ENCODE data around the gene PDX1. TPM values are rescaled to one million over a fixed set of nuclear protein-coding genes. Genes with fewer than 3 reads are reported as not detected.
A peak's percentile ranks its signal among the peaks of the same experiment; 100 is the strongest.

The PDX1 gene
- polyA plus RNA-seq, 3 donors, result not detected

DNA sequence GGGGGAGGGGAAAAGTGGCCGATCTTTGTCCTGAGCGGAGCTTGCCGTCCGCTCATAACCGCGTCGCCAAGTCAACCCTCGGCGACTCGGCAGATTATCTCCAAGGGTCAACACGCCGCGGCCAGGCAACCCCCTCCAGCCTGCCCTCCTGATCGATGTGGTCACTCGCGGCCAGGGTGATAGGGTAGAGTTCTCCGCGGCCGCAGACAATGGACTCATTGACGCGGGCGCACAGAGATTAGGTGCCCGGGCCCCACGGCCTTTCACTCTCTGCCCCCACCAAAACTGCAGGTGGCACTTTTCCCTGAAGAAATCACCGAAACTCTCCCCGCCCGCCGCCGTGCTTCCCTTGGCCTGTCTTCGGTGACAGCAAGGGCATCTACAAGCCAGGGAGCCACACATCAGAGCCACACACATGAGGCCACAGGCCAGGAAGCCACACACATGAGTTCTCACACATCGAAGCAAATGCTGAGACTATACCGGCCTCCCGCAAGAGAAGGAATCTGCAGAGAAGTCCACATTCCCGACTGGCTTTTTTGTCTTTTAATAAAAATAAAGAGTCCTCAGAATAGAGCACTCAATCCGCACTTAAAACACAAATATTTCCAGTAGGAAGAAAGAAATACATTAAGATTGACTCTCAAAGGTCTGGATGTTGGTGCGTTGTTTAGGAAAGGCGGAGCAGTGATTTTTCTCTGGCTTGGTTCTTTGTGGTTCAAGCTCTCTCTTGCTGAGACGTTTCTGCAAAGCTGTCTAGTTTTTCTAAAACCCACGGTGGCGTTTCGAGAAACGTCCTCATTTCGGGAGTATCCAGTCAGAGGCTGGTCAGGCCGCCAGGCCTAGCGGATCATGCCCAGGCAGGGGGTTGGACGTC is 1.5 kb upstream of the PDX1 start:
- H2AFZ ChIP-seq (ENCODE audit: insufficient read depth, low read depth, low read length, poor library complexity, severe bottlenecking), result no peak overlapping the region
- DNase-seq, result no peak
- H3K27ac Mint-ChIP-seq, result no peak overlapping the region
- H4K20me1 ChIP-seq (ENCODE audit: insufficient read depth, low read length), result no peaks in the 10 kb centered on the region
- no peaks in the 10 kb centered on the region for H3K79me2 ChIP-seq (ENCODE audit: insufficient read depth, low read length)
- 10% methylated on average over 42 of the region's 46 CpGs for WGBS (ENCODE audit: insufficient coverage)
- H3K9me3 ChIP-seq (replicated peaks in 1 of 2; ENCODE audit: control insufficient read depth in 1 of 2, insufficient read depth in 1 of 2, low read length in 2 of 2), result peaks cover 0 to 39% of the 10 kb centered on the region in 2 donors
- H3K36me3 ChIP-seq (replicated peaks in 1 of 2; ENCODE audit: control insufficient read depth in 1 of 2, insufficient read depth in 2 of 2, low read length in 2 of 2), result no peaks in the 10 kb centered on the region
- H3K27me3 Mint-ChIP-seq (ENCODE audit: low read depth in 3 of 3), result peaks cover 92 to 97% (median 96%) of the 10 kb centered on the region in 3 donors
- peaks cover 24% of the 10 kb centered on the region for H3K4me1 Mint-ChIP-seq
- TF ChIP-seq, protein P1, sequence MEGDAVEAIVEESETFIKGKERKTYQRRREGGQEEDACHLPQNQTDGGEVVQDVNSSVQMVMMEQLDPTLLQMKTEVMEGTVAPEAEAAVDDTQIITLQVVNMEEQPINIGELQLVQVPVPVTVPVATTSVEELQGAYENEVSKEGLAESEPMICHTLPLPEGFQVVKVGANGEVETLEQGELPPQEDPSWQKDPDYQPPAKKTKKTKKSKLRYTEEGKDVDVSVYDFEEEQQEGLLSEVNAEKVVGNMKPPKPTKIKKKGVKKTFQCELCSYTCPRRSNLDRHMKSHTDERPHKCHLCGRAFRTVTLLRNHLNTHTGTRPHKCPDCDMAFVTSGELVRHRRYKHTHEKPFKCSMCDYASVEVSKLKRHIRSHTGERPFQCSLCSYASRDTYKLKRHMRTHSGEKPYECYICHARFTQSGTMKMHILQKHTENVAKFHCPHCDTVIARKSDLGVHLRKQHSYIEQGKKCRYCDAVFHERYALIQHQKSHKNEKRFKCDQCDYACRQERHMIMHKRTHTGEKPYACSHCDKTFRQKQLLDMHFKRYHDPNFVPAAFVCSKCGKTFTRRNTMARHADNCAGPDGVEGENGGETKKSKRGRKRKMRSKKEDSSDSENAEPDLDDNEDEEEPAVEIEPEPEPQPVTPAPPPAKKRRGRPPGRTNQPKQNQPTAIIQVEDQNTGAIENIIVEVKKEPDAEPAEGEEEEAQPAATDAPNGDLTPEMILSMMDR (IDR thresholded peaks at IDR 0.05), result no peak
- H3K4me3 ChIP-seq (replicated peaks in 1 of 3; ENCODE audit: low read depth in 2 of 3, low read length in 3 of 3), result no peak overlapping the region
- H3K4me1 ChIP-seq (ENCODE audit: control insufficient read depth in 1 of 2, insufficient read depth in 2 of 2, low read length in 2 of 2), result peaks cover 22 to 27% of the 10 kb centered on the region in 2 donors
- intact Hi-C loops (cut with micrococcal nuclease), result no loop called here
- peak overlapping the region in 1 of 2 donors; percentile 77 for H3K4me3 Mint-ChIP-seq
- no peak overlapping the region for H3K27ac ChIP-seq (ENCODE audit: low read depth in 1 of 2, low read length in 2 of 2)
- peaks cover 87 to 95% of the 10 kb centered on the region in 2 donors for H3K27me3 ChIP-seq (ENCODE audit: control insufficient read depth in 2 of 2, insufficient read depth in 2 of 2, low read length in 2 of 2)
- H3K4me2 ChIP-seq (replicated peaks; ENCODE audit: extremely low read depth, low read length, poor library complexity, severe bottlenecking), result no peak overlapping the region
- H3K9ac ChIP-seq (ENCODE audit: insufficient read depth, low read length, poor library complexity, severe bottlenecking), result no peak overlapping the region
- H3K36me3 Mint-ChIP-seq, result peaks cover 4 to 5% of the 10 kb centered on the region in 2 donors
- peaks cover 0 to 28% (median 13%) of the 10 kb centered on the region in 7 donors for H3K9me3 Mint-ChIP-seq

DNA sequence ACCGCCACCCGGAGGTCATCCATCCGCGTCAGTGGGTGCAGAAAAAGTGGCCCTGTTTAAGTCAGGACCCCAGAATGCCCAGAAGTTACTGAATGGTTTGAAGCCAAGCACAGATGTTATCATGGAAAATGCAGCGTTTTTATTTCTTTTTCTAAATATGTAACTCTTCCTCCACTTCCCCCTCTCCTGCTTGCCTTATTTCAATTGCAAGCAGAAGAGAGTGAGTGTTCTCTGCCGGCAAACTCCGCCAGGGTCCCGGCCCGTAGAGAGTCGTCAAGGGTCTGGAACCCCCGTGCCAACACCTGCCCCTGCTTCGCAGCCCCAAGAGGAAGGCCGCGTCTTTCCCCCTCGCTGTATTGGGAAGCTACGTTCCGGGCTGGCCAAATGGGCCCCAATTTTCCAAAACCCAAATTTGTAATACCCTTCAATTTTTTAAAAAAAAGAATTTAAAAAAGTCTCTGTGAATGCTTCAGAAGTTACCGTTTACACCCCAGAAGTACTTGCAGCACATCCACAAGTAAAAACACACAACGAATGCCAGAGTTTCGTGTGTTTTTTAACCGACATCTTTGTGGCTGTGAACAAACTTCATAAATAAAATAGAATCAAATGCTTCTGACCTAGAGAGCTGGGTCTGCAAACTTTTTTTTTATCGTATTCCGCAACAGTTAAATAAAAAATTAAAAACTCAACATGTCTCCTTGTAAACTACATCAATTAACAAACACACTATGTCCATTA is 712 bp upstream of the PDX1 start:
- peak overlapping the region; percentile 59 for H2AFZ ChIP-seq (ENCODE audit: insufficient read depth, low read depth, low read length, poor library complexity, severe bottlenecking)
- Mint-ChIP-seq H3K27ac (no peak overlapping the region), H3K36me3 (peaks cover 4 to 5% of the 10 kb centered on the region in 2 donors), H3K4me1 (peaks cover 24% of the 10 kb centered on the region), H3K9me3 (peaks cover 0 to 28% (median 13%) of the 10 kb centered on the region in 7 donors), H3K27me3 (ENCODE audit: low read depth in 3 of 3) (peaks cover 93 to 100% (median 96%) of the 10 kb centered on the region in 3 donors), H3K4me3 (peak overlapping the region in 1 of 2 donors; percentile 77)
- H3K4me3 ChIP-seq (replicated peaks in 1 of 3; ENCODE audit: low read depth in 2 of 3, low read length in 3 of 3), result no peak overlapping the region
- TF ChIP-seq, protein P1 (IDR thresholded peaks at IDR 0.05), result no peak
- H3K9me3 ChIP-seq (replicated peaks in 1 of 2; ENCODE audit: control insufficient read depth in 1 of 2, insufficient read depth in 1 of 2, low read length in 2 of 2), result peaks cover 0 to 45% of the 10 kb centered on the region in 2 donors
- no peak overlapping the region for H3K27ac ChIP-seq (ENCODE audit: low read depth in 1 of 2, low read length in 2 of 2)
- no peak for DNase-seq
- H3K4me1 ChIP-seq (ENCODE audit: control insufficient read depth in 1 of 2, insufficient read depth in 2 of 2, low read length in 2 of 2), result peaks cover 22 to 27% of the 10 kb centered on the region in 2 donors
- no peak overlapping the region for H3K4me2 ChIP-seq (replicated peaks; ENCODE audit: extremely low read depth, low read length, poor library complexity, severe bottlenecking)
- no peak overlapping the region for H3K9ac ChIP-seq (ENCODE audit: insufficient read depth, low read length, poor library complexity, severe bottlenecking)
- no peaks in the 10 kb centered on the region for H4K20me1 ChIP-seq (ENCODE audit: insufficient read depth, low read length)
- peaks cover 86 to 95% of the 10 kb centered on the region in 2 donors for H3K27me3 ChIP-seq (ENCODE audit: control insufficient read depth in 2 of 2, insufficient read depth in 2 of 2, low read length in 2 of 2)
- WGBS (ENCODE audit: insufficient coverage), result 13% methylated on average over 15 of the region's 23 CpGs
- intact Hi-C loops (cut with micrococcal nuclease), result no loop called here
- no peaks in the 10 kb centered on the region for H3K79me2 ChIP-seq (ENCODE audit: insufficient read depth, low read length)
- no peaks in the 10 kb centered on the region for H3K36me3 ChIP-seq (replicated peaks in 1 of 2; ENCODE audit: control insufficient read depth in 1 of 2, insufficient read depth in 2 of 2, low read length in 2 of 2)
